Suprapubic skin (tissue), 4 donors: ENCODE measurements around the gene KLHL29.

Source experiments
- POLR2A ChIP-seq, 2 donors: fragments of 450-650 bp; IDR thresholded peaks; one replicate each; pipeline ENCODE4 v1.6.1; 2017; ENCODE audit warnings: antibody characterized with exemption in 2 of 2, mild to moderate bottlenecking in 2 of 2, moderate library complexity in 2 of 2
- POLR2AphosphoS5 ChIP-seq, 3 donors: sonication (generic); formaldehyde crosslinking; IDR thresholded peaks; one replicate each; pipeline ENCODE4 v1.6.1; 2017; ENCODE audit warnings: antibody characterized with exemption in 3 of 3
- TF ChIP-seq, protein P1 (sequence below), 2 donors: fragments of 200-600 bp in 1 of 2; fragments of 450-650 bp in 1 of 2; sonication (generic) in 1 of 2; IDR thresholded peaks; one replicate each; pipeline ENCODE4 v1.5.1; 2016 to 2019; ENCODE audit warnings: antibody characterized with exemption in 2 of 2, mild to moderate bottlenecking in 1 of 2, moderate library complexity in 1 of 2

- TF ChIP-seq, protein P1, sequence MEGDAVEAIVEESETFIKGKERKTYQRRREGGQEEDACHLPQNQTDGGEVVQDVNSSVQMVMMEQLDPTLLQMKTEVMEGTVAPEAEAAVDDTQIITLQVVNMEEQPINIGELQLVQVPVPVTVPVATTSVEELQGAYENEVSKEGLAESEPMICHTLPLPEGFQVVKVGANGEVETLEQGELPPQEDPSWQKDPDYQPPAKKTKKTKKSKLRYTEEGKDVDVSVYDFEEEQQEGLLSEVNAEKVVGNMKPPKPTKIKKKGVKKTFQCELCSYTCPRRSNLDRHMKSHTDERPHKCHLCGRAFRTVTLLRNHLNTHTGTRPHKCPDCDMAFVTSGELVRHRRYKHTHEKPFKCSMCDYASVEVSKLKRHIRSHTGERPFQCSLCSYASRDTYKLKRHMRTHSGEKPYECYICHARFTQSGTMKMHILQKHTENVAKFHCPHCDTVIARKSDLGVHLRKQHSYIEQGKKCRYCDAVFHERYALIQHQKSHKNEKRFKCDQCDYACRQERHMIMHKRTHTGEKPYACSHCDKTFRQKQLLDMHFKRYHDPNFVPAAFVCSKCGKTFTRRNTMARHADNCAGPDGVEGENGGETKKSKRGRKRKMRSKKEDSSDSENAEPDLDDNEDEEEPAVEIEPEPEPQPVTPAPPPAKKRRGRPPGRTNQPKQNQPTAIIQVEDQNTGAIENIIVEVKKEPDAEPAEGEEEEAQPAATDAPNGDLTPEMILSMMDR (IDR thresholded peaks at IDR 0.05): no peak
- no peak for TF ChIP-seq POLR2A (IDR thresholded peaks at IDR 0.05)
- no peak for TF ChIP-seq POLR2AphosphoS5 (IDR thresholded peaks at IDR 0.05)
These were observed 289.1 kb downstream of the KLHL29 start for GRCh38 chr2:23673830-23674679.
